GM21737 (cell line): ENCODE data around the gene ARHGEF19.
"Not testable (repeated sequence)": the region's sequence is repeated elsewhere in the genome, so short reads cannot be mapped to it uniquely, and the experiment has no call there.

Experiments used
- ATAC-seq: cut with Tn5 transposase; IDR thresholded peaks from one replicate; pipeline ENCODE4 v1.9.1; 2021; ENCODE audit warnings: mild to moderate bottlenecking, moderate library complexity; ENCODE audit not compliant: unreplicated experiment

ARHGEF19 gene

GRCh38 chr1:16205891-16206546 is 6.4 kb downstream of the ARHGEF19 start:
- no peak for ATAC-seq

- no peak for ATAC-seq
Observed at GRCh38 chr1:16205334-16205671, 7.1 kb downstream of the ARHGEF19 start.

- ATAC-seq = no peak
Observed at GRCh38 chr1:16204634-16205333, 7.7 kb downstream of the ARHGEF19 start.

GRCh38 chr1:16204216-16204615 is 8.2 kb downstream of the ARHGEF19 start:
- no peak for ATAC-seq

GRCh38 chr1:16203550-16203949 is 8.9 kb downstream of the ARHGEF19 start:
- no peak for ATAC-seq

GRCh38 chr1:16202281-16203210 is 9.9 kb downstream of the ARHGEF19 start:
- ATAC-seq = no peak

GRCh38 chr1:16199700-16200099 is 12.8 kb downstream of the ARHGEF19 start:
- no peak for ATAC-seq

GRCh38 chr1:16199157-16199501 is 13.3 kb downstream of the ARHGEF19 start:
- no peak for ATAC-seq

- no peak for ATAC-seq
Observed at GRCh38 chr1:16198444-16199156, 13.9 kb downstream of the ARHGEF19 start.

GRCh38 chr1:16196874-16197273 is 15.6 kb downstream of the ARHGEF19 start:
- no peak for ATAC-seq

- ATAC-seq = not testable (repeated sequence)
Observed at GRCh38 chr1:16196139-16196538, 16.3 kb downstream of the ARHGEF19 start.

GRCh38 chr1:16195518-16195905 is 16.9 kb downstream of the ARHGEF19 start:
- no peak for ATAC-seq

- ATAC-seq = no peak
Observed at GRCh38 chr1:16191916-16192546, 20.4 kb downstream of the ARHGEF19 start.

GRCh38 chr1:16191309-16191708 is 21.1 kb downstream of the ARHGEF19 start:
- ATAC-seq = no peak

- no peak for ATAC-seq
Observed at GRCh38 chr1:16189921-16190621, 22.4 kb downstream of the ARHGEF19 start.

- no peak for ATAC-seq
Observed at GRCh38 chr1:16189003-16189402, 23.4 kb downstream of the ARHGEF19 start.

- ATAC-seq = no peak
Observed at GRCh38 chr1:16187748-16188401, 24.6 kb downstream of the ARHGEF19 start.

- no peak for ATAC-seq
Observed at GRCh38 chr1:16186655-16187235, 25.7 kb downstream of the ARHGEF19 start.
